Esophagus squamous epithelium (tissue), 4 donors: Measurements from ENCODE around the gene SAPCD2.

Experiments used
- POLR2A ChIP-seq, 4 donors: fragments of 450-650 bp; IDR thresholded peaks; one replicate each; pipeline ENCODE4 v1.6.1; 2017; ENCODE audit warnings: antibody characterized with exemption in 4 of 4, mild to moderate bottlenecking in 4 of 4, moderate library complexity in 3 of 4
- TF ChIP-seq, protein P1 (sequence below), 6 experiments: fragments of 450-650 bp in 4 of 6; fragments of 200-600 bp in 2 of 6; sonication (generic) in 2 of 6; IDR thresholded peaks; one replicate each; pipeline ENCODE4 v1.5.1; 2016 to 2019; ENCODE audit warnings: antibody characterized with exemption in 6 of 6, mild to moderate bottlenecking in 4 of 6, moderate library complexity in 4 of 6

DNA sequence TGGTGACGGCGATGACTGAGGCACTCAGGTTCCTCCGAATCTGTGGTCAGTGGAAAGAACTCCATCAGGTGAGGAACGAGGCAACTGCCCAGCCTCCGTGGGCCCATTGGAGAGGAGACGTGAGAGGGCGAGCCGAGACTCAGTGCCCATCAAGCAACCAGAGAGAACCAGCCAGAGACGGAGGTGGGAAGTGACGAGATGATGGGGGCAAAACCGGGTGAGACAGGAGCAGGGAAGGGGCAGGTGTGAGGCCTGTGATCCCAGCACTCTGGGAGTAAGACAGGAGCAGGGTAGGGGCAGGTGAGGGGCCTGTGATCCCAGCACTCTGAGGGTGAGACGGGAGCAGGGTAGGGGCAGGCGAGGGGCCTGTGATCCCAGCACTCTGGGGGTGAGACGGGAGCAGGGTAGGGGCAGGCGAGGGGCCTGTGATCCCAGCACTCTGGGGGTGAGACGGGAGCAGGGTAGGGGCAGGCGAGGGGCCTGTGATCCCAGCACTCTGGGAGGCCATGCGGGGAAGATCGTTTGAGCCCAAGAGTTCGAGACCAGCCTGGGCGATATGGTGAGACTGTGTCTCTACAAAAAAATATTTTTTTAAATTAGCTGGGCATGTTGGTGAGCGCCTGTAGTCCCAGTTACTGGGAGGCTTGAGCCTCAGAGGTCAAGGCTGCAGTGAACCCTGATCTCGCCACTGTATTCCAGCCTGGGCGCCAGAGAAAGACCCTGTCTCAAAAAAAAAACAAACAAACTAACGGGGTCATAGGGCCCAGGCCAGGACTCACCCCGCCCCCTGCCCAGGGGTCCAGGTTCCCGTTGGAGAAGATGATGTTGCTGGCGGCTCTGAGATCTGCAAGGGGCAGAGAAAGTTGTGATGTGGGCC is 40.8 kb upstream of the SAPCD2 start:
- TF ChIP-seq, protein P1, sequence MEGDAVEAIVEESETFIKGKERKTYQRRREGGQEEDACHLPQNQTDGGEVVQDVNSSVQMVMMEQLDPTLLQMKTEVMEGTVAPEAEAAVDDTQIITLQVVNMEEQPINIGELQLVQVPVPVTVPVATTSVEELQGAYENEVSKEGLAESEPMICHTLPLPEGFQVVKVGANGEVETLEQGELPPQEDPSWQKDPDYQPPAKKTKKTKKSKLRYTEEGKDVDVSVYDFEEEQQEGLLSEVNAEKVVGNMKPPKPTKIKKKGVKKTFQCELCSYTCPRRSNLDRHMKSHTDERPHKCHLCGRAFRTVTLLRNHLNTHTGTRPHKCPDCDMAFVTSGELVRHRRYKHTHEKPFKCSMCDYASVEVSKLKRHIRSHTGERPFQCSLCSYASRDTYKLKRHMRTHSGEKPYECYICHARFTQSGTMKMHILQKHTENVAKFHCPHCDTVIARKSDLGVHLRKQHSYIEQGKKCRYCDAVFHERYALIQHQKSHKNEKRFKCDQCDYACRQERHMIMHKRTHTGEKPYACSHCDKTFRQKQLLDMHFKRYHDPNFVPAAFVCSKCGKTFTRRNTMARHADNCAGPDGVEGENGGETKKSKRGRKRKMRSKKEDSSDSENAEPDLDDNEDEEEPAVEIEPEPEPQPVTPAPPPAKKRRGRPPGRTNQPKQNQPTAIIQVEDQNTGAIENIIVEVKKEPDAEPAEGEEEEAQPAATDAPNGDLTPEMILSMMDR (IDR thresholded peaks at IDR 0.05): no peak
- no peak for TF ChIP-seq POLR2A (IDR thresholded peaks at IDR 0.05)
